H1 (cell line): ENCODE measurements around the gene UBE2D4. TPM values are rescaled to one million over a fixed set of nuclear protein-coding genes. Genes with fewer than 3 reads are reported as not detected.
"Not testable (repeated sequence)": the region's sequence is repeated elsewhere in the genome, so short reads cannot be mapped to it uniquely, and the experiment has no call there.

ENCODE experiments used
- CTCF ChIA-PET: fragments of 300-600 bp; sonication (Branson Sonifier 250); formaldehyde crosslinking; loops from one replicate; lab custom pipeline; 2021; ENCODE audit not compliant: partially characterized antibody; lab: Charles Lee
- POLR2A ChIA-PET: fragments of 300-600 bp; sonication (Branson Sonifier 250); formaldehyde crosslinking; loops from one replicate; lab custom pipeline; 2021; ENCODE audit warnings: inconsistent platforms; ENCODE audit not compliant: partially characterized antibody; lab: Charles Lee
- DNase-seq, 2 experiments: peaks; one replicate each; pipeline versions ENCODE4 v3.0.0 to v3.0.0-alpha.2; 2010 to 2022; ENCODE audit warnings: low spot score in 2 of 2, low read depth in 1 of 2, mixed read lengths in 1 of 2
- FAIRE-seq: peaks from 2 replicates; lab custom pipeline; 2011; peaks lifted over from hg19 to GRCh38; lab: Jason Lieb, UNC
- H2AFZ ChIP-seq: 2 replicates; pipeline ENCODE4 v1.8.1; 2012; ENCODE audit warnings: low read length, inconsistent platforms
- H2AK5ac ChIP-seq: 2 replicates; pipeline ENCODE4 v1.6.1; 2013; ENCODE audit warnings: low read depth, low read length
- H2BK120ac ChIP-seq: replicated peaks from 2 replicates; pipeline ENCODE3; 2013; ENCODE audit warnings: low read depth, low read length, inconsistent platforms
- H2BK12ac ChIP-seq: 2 replicates; pipeline ENCODE4 v1.6.1; 2013; ENCODE audit warnings: low read depth, low read length
- H2BK15ac ChIP-seq: 2 replicates; pipeline ENCODE4 v1.6.1; 2013; ENCODE audit warnings: low read length
- H2BK20ac ChIP-seq: 2 replicates; pipeline ENCODE4 v1.6.1; 2013; ENCODE audit warnings: low read length
- H2BK5ac ChIP-seq: 2 replicates; pipeline ENCODE4 v1.6.1; 2013; ENCODE audit warnings: low read depth, low read length
- H3K14ac ChIP-seq: 2 replicates; pipeline ENCODE4 v1.6.1; 2013; ENCODE audit warnings: inconsistent platforms; ENCODE audit not compliant: insufficient read length
- H3K18ac ChIP-seq: 2 replicates; pipeline ENCODE4 v1.6.1; 2013; ENCODE audit warnings: low read length; ENCODE audit errors: extremely low read depth
- H3K23ac ChIP-seq: 2 replicates; pipeline ENCODE4 v1.6.1; 2013; ENCODE audit warnings: inconsistent platforms; ENCODE audit not compliant: insufficient read length
- H3K23me2 ChIP-seq: 2 replicates; pipeline ENCODE4 v1.6.1; 2013; ENCODE audit warnings: low read depth, low read length
- H3K27ac ChIP-seq: 2 replicates; pipeline ENCODE4 v1.6.1; 2011; ENCODE audit warnings: low read depth, low read length, inconsistent platforms
- H3K27me3 ChIP-seq, 4 experiments: replicated peaks in 1 of 4; 1 replicate in 1 of 4; 2 replicates in 3 of 4; pipeline versions ENCODE4 v1.6.1 to v1.8.1; 2011 to 2013; ENCODE audit warnings: low read length in 3 of 4, mild to moderate bottlenecking in 3 of 4, inconsistent platforms in 2 of 4, mixed read lengths in 2 of 4, moderate library complexity in 1 of 4; ENCODE audit not compliant: control insufficient read depth in 3 of 4, insufficient read depth in 3 of 4; ENCODE audit errors: extremely low read depth in 1 of 4
- H3K36me3 ChIP-seq, 4 experiments: 2 replicates each; pipeline versions ENCODE4 v1.6.1 to v1.8.1; 2011 to 2013; ENCODE audit warnings: mild to moderate bottlenecking in 4 of 4, low read length in 3 of 4, moderate library complexity in 2 of 4, control low read depth in 1 of 4, inconsistent platforms in 1 of 4; ENCODE audit not compliant: insufficient read depth in 4 of 4, control insufficient read depth in 2 of 4
- H3K4ac ChIP-seq: replicated peaks from 2 replicates; pipeline ENCODE3; 2013; ENCODE audit warnings: low read length, low read depth, mixed read lengths, inconsistent platforms; ENCODE audit not compliant: insufficient read length
- H3K4me1 ChIP-seq, 4 experiments: replicated peaks in 1 of 4; 1 replicate in 1 of 4; 2 replicates in 3 of 4; pipeline versions ENCODE4 v1.6.1 to v1.8.1; 2011 to 2013; ENCODE audit warnings: low read length in 3 of 4, inconsistent platforms in 2 of 4, mixed read lengths in 1 of 4; ENCODE audit not compliant: insufficient read depth in 4 of 4, control insufficient read depth in 3 of 4
- H3K4me2 ChIP-seq, 2 experiments: 2 replicates each; pipeline versions ENCODE4 v1.6.1 to v1.8.1; 2011 to 2013; ENCODE audit warnings: low read depth in 2 of 2, low read length in 2 of 2, control low read depth in 1 of 2, inconsistent platforms in 1 of 2, mild to moderate bottlenecking in 1 of 2; ENCODE audit not compliant: insufficient read depth in 1 of 2
- H3K4me3 ChIP-seq, 4 experiments: fragments of 200-600, 300-600 bp in 1 of 4; sonication (generic), shearing (Covaris generic), sonication (Bioruptor Twin) in 1 of 4; 2 replicates each; pipeline versions ENCODE4 v1.5.1 to v1.8.1; 2011 to 2016; ENCODE audit warnings: low read length in 4 of 4, low read depth in 3 of 4, control low read depth in 2 of 4, inconsistent platforms in 2 of 4, mild to moderate bottlenecking in 2 of 4, mixed read lengths in 1 of 4, moderate library complexity in 1 of 4; ENCODE audit not compliant: insufficient read depth in 2 of 4; ENCODE audit errors: extremely low read depth in 1 of 4
- H3K56ac ChIP-seq: replicated peaks from 2 replicates; pipeline ENCODE3; 2013; ENCODE audit warnings: low read depth, mild to moderate bottlenecking, mixed read lengths, low read length, inconsistent platforms; ENCODE audit not compliant: insufficient read length
- H3K79me1 ChIP-seq: 2 replicates; pipeline ENCODE4 v1.6.1; 2013; ENCODE audit warnings: low read depth, low read length, control low read depth
- H3K79me2 ChIP-seq, 2 experiments: 2 replicates each; pipeline versions ENCODE4 v1.6.1 to v1.8.1; 2012 to 2013; ENCODE audit warnings: low read length in 2 of 2, mild to moderate bottlenecking in 2 of 2, inconsistent platforms in 1 of 2; ENCODE audit not compliant: insufficient read depth in 2 of 2, control insufficient read depth in 1 of 2
- H3K9ac ChIP-seq, 4 experiments: replicated peaks in 1 of 4; 1 replicate in 1 of 4; 2 replicates in 3 of 4; pipeline versions ENCODE4 v1.6.1 to v1.8.1; 2011 to 2013; ENCODE audit warnings: low read depth in 3 of 4, low read length in 3 of 4, control low read depth in 2 of 4, mild to moderate bottlenecking in 2 of 4, moderate library complexity in 2 of 4, inconsistent platforms in 1 of 4; ENCODE audit errors: extremely low read depth in 1 of 4
- H3K9me3 ChIP-seq, 2 experiments: 2 replicates each; pipeline versions ENCODE4 v1.6.1 to v1.8.1; 2012 to 2013; ENCODE audit warnings: mild to moderate bottlenecking in 2 of 2, moderate library complexity in 2 of 2, control low read depth in 1 of 2, inconsistent platforms in 1 of 2, low read depth in 1 of 2, low read length in 1 of 2, mixed read lengths in 1 of 2; ENCODE audit not compliant: insufficient read depth in 2 of 2
- H4K20me1 ChIP-seq, 2 experiments: replicated peaks in 1 of 2; 2 replicates each; pipeline versions ENCODE3 to v1.8.1; 2011 to 2013; ENCODE audit warnings: inconsistent platforms in 2 of 2, low read length in 2 of 2, mild to moderate bottlenecking in 1 of 2; ENCODE audit not compliant: insufficient read depth in 2 of 2, control insufficient read depth in 1 of 2
- H4K5ac ChIP-seq: 2 replicates; pipeline ENCODE4 v1.6.1; 2013; ENCODE audit warnings: low read length, low read depth, mixed read lengths, inconsistent platforms; ENCODE audit not compliant: insufficient read length
- H4K8ac ChIP-seq: 2 replicates; pipeline ENCODE4 v1.8.0; 2013; ENCODE audit warnings: mild to moderate bottlenecking, moderate library complexity, low read length, inconsistent platforms; ENCODE audit not compliant: insufficient read depth; ENCODE audit errors: extremely low read depth
- H4K91ac ChIP-seq: replicated peaks from 2 replicates; pipeline ENCODE3; 2013; ENCODE audit warnings: low read length, mixed read lengths, inconsistent platforms; ENCODE audit not compliant: insufficient read length
- WGBS, 2 experiments: shearing (Covaris generic) in 1 of 2; methylation state at CpG; one replicate each; pipeline versions ENCODE4 v1.1.6 to v1.1.7; 2013 to 2015; ENCODE audit warnings: low lambda C conversion rate in 2 of 2, mixed read lengths in 2 of 2, inconsistent platforms in 1 of 2, low coverage in 1 of 2, missing lambda C conversion rate in 1 of 2; ENCODE audit not compliant: insufficient replicate concordance in 2 of 2, insufficient coverage in 1 of 2, insufficient read length in 1 of 2; ENCODE audit errors: extremely low coverage in 1 of 2, missing lambda C conversion rate in 1 of 2; 5-methylcytosine and 5-hydroxymethylcytosine counted together
- polyA plus RNA-seq, 7 experiments: library from polyadenylated mRNA; depleted of rRNA in 3 of 7; stranded (reverse) in 5 of 7; unstranded in 2 of 7; fragments of >200 nt in 5 of 7; fragments of 200-250 nt in 2 of 7; gene quantifications; 1 replicate in 5 of 7; 2 replicates in 1 of 7; 4 replicates in 1 of 7; pipeline versions ENCODE4 v1.2.1 to v1.2.3, GENCODE V29; 2011 to 2013; ENCODE audit warnings: missing spikeins in 2 of 7, mixed read lengths in 2 of 7
- total RNA-seq: library from RNA; stranded (reverse); fragmentation: NEBNext Ultra II Directional; extraction: Animal tissue kit (Norgen Biotek cat#: 25700); gene quantifications from 2 replicates; pipeline ENCODE4 v1.2.1, GENCODE V29; 2021

UBE2D4 gene
- total and polyA plus RNA-seq, 2 of the 8 experiments (the other 6 are each of a cell fraction or from before 2014, with no cell fraction given): 3.4 to 9.4 TPM

GRCh38 chr7:43968172-43969040 lies 42.2 kb downstream of the UBE2D4 start:
- H3K9me3 ChIP-seq, H2BK12ac ChIP-seq, H3K56ac ChIP-seq, CTCF ChIA-PET, H3K27ac ChIP-seq, H3K23ac ChIP-seq, H2AFZ ChIP-seq, H3K4me1 ChIP-seq, POLR2A ChIA-PET, H3K4me2 ChIP-seq, H3K14ac ChIP-seq, H4K20me1 ChIP-seq, H3K9ac ChIP-seq, H2BK5ac ChIP-seq, H4K91ac ChIP-seq, H4K5ac ChIP-seq, H3K79me1 ChIP-seq, H4K8ac ChIP-seq, H3K4me3 ChIP-seq, H3K23me2 ChIP-seq, H2AK5ac ChIP-seq, H3K27me3 ChIP-seq, H3K36me3 ChIP-seq, H3K18ac ChIP-seq, H3K4ac ChIP-seq, DNase-seq, FAIRE-seq, H2BK20ac ChIP-seq, H2BK120ac ChIP-seq, H2BK15ac ChIP-seq, H3K79me2 ChIP-seq: not testable (repeated sequence)
- 92% methylated on average over 6 of the region's 20 CpGs; no CpG with 5 or more reads in 1 of the 2 experiments for WGBS, 2 experiments

GRCh38 chr7:43969586-43969985 lies 43.4 kb downstream of the UBE2D4 start:
- H3K56ac ChIP-seq, H3K23ac ChIP-seq, H3K23me2 ChIP-seq, H2BK120ac ChIP-seq, H3K4me2 ChIP-seq, H3K27ac ChIP-seq, H2BK12ac ChIP-seq, H4K20me1 ChIP-seq, H2AFZ ChIP-seq, H3K36me3 ChIP-seq, H3K4me1 ChIP-seq, H3K14ac ChIP-seq, H3K4ac ChIP-seq, H3K9ac ChIP-seq, H3K4me3 ChIP-seq, H3K27me3 ChIP-seq, H4K91ac ChIP-seq, H3K79me1 ChIP-seq, H2AK5ac ChIP-seq, H4K5ac ChIP-seq, CTCF ChIA-PET, H4K8ac ChIP-seq, H3K9me3 ChIP-seq, DNase-seq, FAIRE-seq, POLR2A ChIA-PET, H2BK15ac ChIP-seq, H3K18ac ChIP-seq, H2BK5ac ChIP-seq, H3K79me2 ChIP-seq, H2BK20ac ChIP-seq: not testable (repeated sequence)
- 90% methylated on average over 4 of the region's 11 CpGs; no CpG with 5 or more reads in 1 of the 2 experiments for WGBS, 2 experiments
